ENCODE measurements around the gene TMEM225B.

DNA sequence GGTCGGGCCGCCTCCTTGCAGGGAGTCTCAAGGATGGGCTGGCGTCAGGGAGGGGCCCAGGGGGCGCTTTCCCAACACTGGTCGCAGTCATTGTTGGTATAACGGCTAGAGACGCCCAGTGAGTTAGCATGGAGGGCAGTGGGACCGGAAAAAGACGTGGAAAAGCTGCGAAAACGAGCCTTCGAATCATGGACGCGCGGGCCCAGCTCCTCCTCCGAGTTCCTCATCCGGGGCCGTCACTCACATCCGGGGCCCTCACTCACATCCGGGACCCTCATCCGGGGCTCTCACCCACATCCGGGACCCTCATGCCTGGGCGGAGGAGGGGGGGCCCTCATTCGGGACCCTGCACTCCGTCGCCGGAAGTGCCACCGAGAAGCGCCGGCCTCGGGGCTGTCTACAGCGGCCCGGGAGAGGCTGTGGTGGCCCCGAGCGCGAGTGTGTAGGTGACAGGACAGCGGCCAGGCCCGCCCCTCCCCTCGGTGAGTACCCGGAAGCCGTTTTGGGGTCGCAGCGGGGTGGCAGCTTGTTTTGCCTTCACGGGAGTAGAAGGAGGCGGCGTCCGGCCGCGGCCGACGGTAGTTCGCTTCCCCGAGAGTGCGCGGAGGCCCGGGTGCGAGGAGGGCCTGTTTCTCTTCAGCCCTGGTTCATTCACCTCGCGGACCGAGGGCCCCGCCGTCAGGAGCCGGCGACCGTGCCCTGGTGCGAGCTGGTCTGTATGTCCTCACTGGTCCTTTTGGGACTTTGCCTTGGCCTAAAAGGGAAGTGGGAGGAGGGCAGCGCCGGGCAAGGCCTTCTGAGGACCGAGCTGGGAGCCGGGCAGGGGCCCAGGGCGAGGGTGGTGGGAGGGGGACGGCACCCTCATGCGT is 39.5 kb upstream of the TMEM225B start, which contains the start of gene ZNF655:
- TF ChIP-seq CTCF (conservative IDR thresholded peaks at IDR 0.05; ENCODE audit: low read depth, low read length) (no peak), MAZ (IDR thresholded peaks at IDR 0.05; ENCODE audit: borderline replicate concordance, low read depth, low read length) (peak; percentile 69; the same call in 1 of the 2 replicates), USF2 (IDR thresholded peaks at IDR 0.05; ENCODE audit: low read depth, low read length) (no peak), POLR2A (IDR thresholded peaks at IDR 0.05; ENCODE audit: low read depth, low read length) (peak; percentile 86), MXI1 (IDR thresholded peaks at IDR 0.05; ENCODE audit: borderline replicate concordance, low read depth, low read length) (peak; percentile 40; the same call in 1 of the 2 replicates)

Data from IMR-90 (cell line).